Activated CD4-positive, alpha-beta memory T cell treated with anti-CD3 and anti-CD28 coated beads for 36 hours (primary cell): ENCODE data around the gene IDH2. TPM values are rescaled to one million over a fixed set of nuclear protein-coding genes. Genes with fewer than 3 reads are reported as not detected.
A peak's percentile ranks its signal among the peaks of the same experiment; 100 is the strongest.

ENCODE experiments used
- CTCF ChIA-PET: fragments of 350-600 bp; sonication (Branson Sonifier 250); formaldehyde crosslinking; loops from one replicate; lab custom pipeline; 2021; ENCODE audit warnings: antibody characterized with exemption, inconsistent platforms; lab: Charles Lee
- POLR2A ChIA-PET: fragments of 350-600 bp; sonication (Branson Sonifier 250); formaldehyde crosslinking; loops from one replicate; lab custom pipeline; 2021; ENCODE audit warnings: antibody characterized with exemption; lab: Charles Lee
- DNase-seq: peaks from one replicate; pipeline ENCODE4 v3.0.0-alpha.2; 2020
- H3K27ac Mint-ChIP-seq: one replicate; pipeline ENCODE4 v1.8.0; 2021; ENCODE audit warnings: mixed read lengths
- H3K27me3 Mint-ChIP-seq: one replicate; pipeline ENCODE4 v1.8.0; 2021; ENCODE audit warnings: mixed read lengths
- H3K36me3 Mint-ChIP-seq: one replicate; pipeline ENCODE4 v1.8.0; 2021; ENCODE audit warnings: mixed read lengths
- H3K4me1 Mint-ChIP-seq: one replicate; pipeline ENCODE4 v1.8.0; 2021; ENCODE audit warnings: low read depth, mixed read lengths
- H3K4me3 Mint-ChIP-seq: one replicate; pipeline ENCODE4 v1.8.0; 2021; ENCODE audit warnings: mild to moderate bottlenecking, mixed read lengths
- H3K9me3 Mint-ChIP-seq: one replicate; pipeline ENCODE4 v1.8.0; 2021; ENCODE audit warnings: mixed read lengths
- intact Hi-C: fragments of 100-400 bp; cut with micrococcal nuclease; formaldehyde crosslinking; loops from one replicate; pipeline ENCODE4 v1.15.1; 2023
- total RNA-seq, 2 experiments: library from RNA; stranded (reverse); gene quantifications; one replicate each; pipeline ENCODE4 v1.2.3, GENCODE V29; 2021

The IDH2 gene
- total RNA-seq, 2 experiments from 2014 or later, result 170 to 175 TPM

GRCh38 chr15:90047956-90048575, 54.2 kb downstream of the IDH2 start:
- intact Hi-C loops, result no loop called here
- Mint-ChIP-seq H3K9me3 (no peaks in the 10 kb centered on the region), H3K36me3 (no peaks in the 10 kb centered on the region), H3K4me3 (no peak overlapping the region), H3K27me3 (no peaks in the 10 kb centered on the region), H3K4me1 (peaks cover 10% of the 10 kb centered on the region), H3K27ac (no peak overlapping the region)
- CTCF ChIA-PET, result no interaction called here
- POLR2A ChIA-PET, result no interaction called here
- DNase-seq, result no peak

GRCh38 chr15:90046911-90047392, 55.3 kb downstream of the IDH2 start:
- CTCF ChIA-PET, result interaction anchor here (0.6 kb wide), 1 partner anchor 14 kb away, joined by 3 read pairs; no protein-coding TSS in a partner anchor
- peaks cover 10% of the 10 kb centered on the region for H3K4me1 Mint-ChIP-seq

GRCh38 chr15:90046289-90046688, 56.0 kb downstream of the IDH2 start:
- Mint-ChIP-seq H3K27ac (no peak overlapping the region), H3K9me3 (no peaks in the 10 kb centered on the region), H3K27me3 (no peaks in the 10 kb centered on the region), H3K4me3 (no peak overlapping the region), H3K4me1 (peaks cover 12% of the 10 kb centered on the region), H3K36me3 (no peaks in the 10 kb centered on the region)
- CTCF ChIA-PET, result interaction anchor here (0.6 kb wide), 1 partner anchor 15 kb away, joined by 3 read pairs; no protein-coding TSS in a partner anchor
- POLR2A ChIA-PET, result no interaction called here
- intact Hi-C loops, result no loop called here
- DNase-seq, result no peak

More at GRCh38 chr15:90046911-90047392, 55.3 kb downstream of the IDH2 start:
- Mint-ChIP-seq H3K36me3 (no peaks in the 10 kb centered on the region), H3K27ac (no peak overlapping the region), H3K4me3 (no peak overlapping the region), H3K9me3 (no peaks in the 10 kb centered on the region), H3K27me3 (no peaks in the 10 kb centered on the region)
- no peak for DNase-seq
- POLR2A ChIA-PET, result no interaction called here
- intact Hi-C loops, result no loop called here

- H3K36me3 Mint-ChIP-seq, result no peaks in the 10 kb centered on the region
- DNase-seq, result no peak
- H3K4me1 Mint-ChIP-seq, result peaks cover 15% of the 10 kb centered on the region
- intact Hi-C loops, result no loop called here
- H3K4me3 Mint-ChIP-seq, result no peak overlapping the region
- H3K27me3 Mint-ChIP-seq, result no peaks in the 10 kb centered on the region
- ChIA-PET POLR2A (no interaction called here), CTCF (no interaction called here)
- H3K9me3 Mint-ChIP-seq, result no peaks in the 10 kb centered on the region
- H3K27ac Mint-ChIP-seq, result no peak overlapping the region
Measured at GRCh38 chr15:90044916-90045371, 57.3 kb downstream of the IDH2 start.

GRCh38 chr15:90044191-90044590, 58.1 kb downstream of the IDH2 start:
- CTCF ChIA-PET, result no interaction called here
- Mint-ChIP-seq H3K27me3 (no peaks in the 10 kb centered on the region), H3K27ac (no peak overlapping the region), H3K9me3 (no peaks in the 10 kb centered on the region), H3K4me3 (no peak overlapping the region), H3K36me3 (no peaks in the 10 kb centered on the region), H3K4me1 (peaks cover 23% of the 10 kb centered on the region)
- DNase-seq, result no peak
- intact Hi-C loops, result no loop called here
- POLR2A ChIA-PET, result no interaction called here

- DNase-seq, result no peak
- no peaks in the 10 kb centered on the region for H3K36me3 Mint-ChIP-seq
- peaks cover 29% of the 10 kb centered on the region for H3K4me1 Mint-ChIP-seq
- intact Hi-C loops, result no loop called here
- CTCF ChIA-PET, result no interaction called here
- H3K27me3 Mint-ChIP-seq, result no peaks in the 10 kb centered on the region
- no peak overlapping the region for H3K4me3 Mint-ChIP-seq
- no peak overlapping the region for H3K27ac Mint-ChIP-seq
- H3K9me3 Mint-ChIP-seq, result no peaks in the 10 kb centered on the region
- POLR2A ChIA-PET, result no interaction called here
Measured at GRCh38 chr15:90043530-90044010, 58.7 kb downstream of the IDH2 start.

GRCh38 chr15:90042766-90043529, 59.3 kb downstream of the IDH2 start:
- Mint-ChIP-seq H3K36me3 (no peaks in the 10 kb centered on the region), H3K4me3 (no peak overlapping the region), H3K9me3 (no peaks in the 10 kb centered on the region), H3K27me3 (no peaks in the 10 kb centered on the region), H3K4me1 (peaks cover 35% of the 10 kb centered on the region), H3K27ac (no peak overlapping the region)
- CTCF ChIA-PET, result no interaction called here
- intact Hi-C loops, result no loop called here
- POLR2A ChIA-PET, result no interaction called here
- no peak for DNase-seq

GRCh38 chr15:90042356-90042755, 59.9 kb downstream of the IDH2 start:
- CTCF ChIA-PET, result no interaction called here
- no peaks in the 10 kb centered on the region for H3K9me3 Mint-ChIP-seq

GRCh38 chr15:90040618-90041017, 61.6 kb downstream of the IDH2 start:
- POLR2A ChIA-PET, result no interaction called here
- Mint-ChIP-seq H3K9me3 (no peaks in the 10 kb centered on the region), H3K4me3 (no peak overlapping the region), H3K27ac (no peak overlapping the region), H3K36me3 (no peaks in the 10 kb centered on the region), H3K4me1 (peaks cover 54% of the 10 kb centered on the region), H3K27me3 (no peaks in the 10 kb centered on the region)
- CTCF ChIA-PET, result no interaction called here
- intact Hi-C loops, result no loop called here
- DNase-seq, result no peak

More at GRCh38 chr15:90042356-90042755, 59.9 kb downstream of the IDH2 start:
- no peak overlapping the region for H3K4me3 Mint-ChIP-seq
- POLR2A ChIA-PET, result interaction anchor here (1.1 kb wide), 1 partner anchor 64 kb away, joined by 3 read pairs; no protein-coding TSS in a partner anchor
- no peak overlapping the region for H3K27ac Mint-ChIP-seq
- H3K4me1 Mint-ChIP-seq, result peaks cover 41% of the 10 kb centered on the region
- no peak for DNase-seq
- intact Hi-C loops, result no loop called here
- no peaks in the 10 kb centered on the region for H3K36me3 Mint-ChIP-seq
- no peaks in the 10 kb centered on the region for H3K27me3 Mint-ChIP-seq

GRCh38 chr15:90039996-90040395, 62.3 kb downstream of the IDH2 start:
- Mint-ChIP-seq H3K27ac (no peak overlapping the region), H3K27me3 (no peaks in the 10 kb centered on the region), H3K36me3 (no peaks in the 10 kb centered on the region), H3K4me1 (peaks cover 59% of the 10 kb centered on the region), H3K4me3 (no peak overlapping the region), H3K9me3 (no peaks in the 10 kb centered on the region)
- ChIA-PET POLR2A (no interaction called here), CTCF (no interaction called here)
- no peak for DNase-seq
- intact Hi-C loops, result loop anchor here (2.0 kb wide), 2 partner anchors 47 to 57 kb away; no protein-coding TSS in a partner anchor

GRCh38 chr15:90038632-90039095, 63.6 kb downstream of the IDH2 start:
- peak overlapping the region; percentile 96 for H3K27ac Mint-ChIP-seq
- no peaks in the 10 kb centered on the region for H3K27me3 Mint-ChIP-seq
- H3K9me3 Mint-ChIP-seq, result no peaks in the 10 kb centered on the region
- peaks cover 67% of the 10 kb centered on the region for H3K4me1 Mint-ChIP-seq
- ChIA-PET POLR2A (no interaction called here), CTCF (interaction anchor here (1.6 kb wide), 1 partner anchor 11 kb away, joined by 3 read pairs; no protein-coding TSS in a partner anchor)
- no peak for DNase-seq
- intact Hi-C loops, result loop anchor here (1.0 to 2.0 kb wide), 7 partner anchors 21 to 145 kb away; partner anchors contain the start of gene AP3S2
- H3K36me3 Mint-ChIP-seq, result no peaks in the 10 kb centered on the region
- peak overlapping the region; percentile 27 for H3K4me3 Mint-ChIP-seq
